Transverse colon (tissue), 4 donors: Measurements from ENCODE around the gene COA6. TPM values are rescaled to one million over a fixed set of nuclear protein-coding genes. Genes with fewer than 3 reads are reported as not detected.

Source experiments
- DNase-seq: peaks from one replicate; pipeline ENCODE4 v3.0.0-alpha.2; 2019
- H3K27ac ChIP-seq, 4 donors: fragments of 200-600 bp; sonication (generic); 2 replicates each; pipeline ENCODE4 v1.5.1; 2016 to 2018; ENCODE audit warnings: inconsistent platforms in 4 of 4
- H3K27me3 ChIP-seq: fragments of 200-600 bp; sonication (generic); 2 replicates; pipeline ENCODE4 v1.5.1; 2017; ENCODE audit warnings: inconsistent platforms
- H3K36me3 ChIP-seq, 4 donors: fragments of 200-600 bp; sonication (generic); 2 replicates each; pipeline ENCODE4 v1.5.1; 2017 to 2019; ENCODE audit warnings: inconsistent platforms in 4 of 4
- H3K4me1 ChIP-seq, 4 donors: fragments of 200-600 bp; sonication (generic); 2 replicates each; pipeline ENCODE4 v1.5.1; 2017 to 2020; ENCODE audit warnings: inconsistent platforms in 4 of 4
- H3K4me3 ChIP-seq, 4 donors: fragments of 200-600 bp; sonication (generic); 1 replicate in 1 of 4; 2 replicates in 3 of 4; pipeline versions ENCODE4 v1.5.1 to v1.6.1; 2017 to 2019; ENCODE audit warnings: inconsistent platforms in 4 of 4
- H3K9me3 ChIP-seq, 2 donors: fragments of 200-600 bp; sonication (generic); 2 replicates each; pipeline ENCODE4 v1.5.1; 2017 to 2019; ENCODE audit warnings: inconsistent platforms in 2 of 2
- EP300 ChIP-seq: sonication (generic); formaldehyde crosslinking; IDR thresholded peaks from one replicate; pipeline ENCODE4 v1.6.1; 2017; ENCODE audit warnings: antibody characterized with exemption, low read depth
- POLR2A ChIP-seq: fragments of 450-650 bp; IDR thresholded peaks from one replicate; pipeline ENCODE4 v1.6.1; 2016; ENCODE audit warnings: antibody characterized with exemption, mild to moderate bottlenecking, moderate library complexity
- POLR2AphosphoS5 ChIP-seq, 3 donors: sonication (generic); formaldehyde crosslinking; IDR thresholded peaks; one replicate each; pipeline ENCODE4 v1.6.1; 2016; ENCODE audit warnings: antibody characterized with exemption in 3 of 3
- WGBS, 2 donors: methylation state at CpG; one replicate each; pipeline ENCODE4 v1.1.5; 2018; ENCODE audit warnings: low coverage in 1 of 2; 5-methylcytosine and 5-hydroxymethylcytosine counted together
- in situ Hi-C, 4 donors: fragments of 200-750 bp; cut with MboI; loops; one replicate each; pipeline versions ENCODE4 v1.15.0 to v1.15.1; 2017; ENCODE audit warnings: low sequenced_read_pairs in 3 of 4, low pct_ligation_motif_present in 1 of 4, low pct_unique_long_range_greater_than_20kb in 1 of 4
- intact Hi-C: fragments of 100-400 bp; cut with DNase I; formaldehyde crosslinking; loops from one replicate; pipeline ENCODE4 v1.15.1; 2023; ENCODE audit warnings: low total_unique reads
- total RNA-seq, 4 donors: library from RNA; depleted of rRNA; stranded (reverse); fragments of >200 nt; gene quantifications; one replicate each; pipeline ENCODE4 v1.1.0, GENCODE V29; 2016
- TF ChIP-seq, protein P1 (sequence below), 5 experiments: fragments of 200-600 bp in 3 of 5; fragments of 450-650 bp in 2 of 5; sonication (generic) in 3 of 5; IDR thresholded peaks; 1 replicate in 2 of 5; 2 replicates in 3 of 5; pipeline ENCODE4 v1.5.1; 2016 to 2017; ENCODE audit warnings: antibody characterized with exemption in 5 of 5, inconsistent platforms in 3 of 5, mild to moderate bottlenecking in 2 of 5, moderate library complexity in 1 of 5

COA6 gene
- total RNA-seq, 4 donors from 2014 or later, result 13.7 to 21.6 (median 15.7) TPM; not detected in 1

DNA sequence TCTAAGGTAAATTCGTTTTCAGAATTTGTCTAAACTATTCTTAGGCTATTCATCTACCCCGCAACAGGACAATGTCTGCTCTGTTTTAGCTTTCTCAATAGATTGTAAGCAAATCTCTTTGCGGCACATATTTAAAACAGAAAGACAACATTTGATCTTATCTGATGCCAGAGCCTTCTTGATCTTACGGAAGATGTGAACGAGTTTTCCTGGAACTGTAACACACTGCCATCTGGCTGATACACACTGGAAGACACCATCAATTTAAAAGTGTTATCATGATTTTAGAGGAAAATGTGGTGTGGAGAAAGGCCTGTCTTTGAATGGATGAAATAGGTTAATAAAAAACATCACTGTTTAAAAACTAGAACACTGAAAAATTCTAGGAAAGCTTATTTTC lies 36.1 kb downstream of the COA6 start:
- intact Hi-C loops (no loop called here), in situ Hi-C loops (no loop called here)
- 76 to 86% methylated on average over 5 of the region's 5 CpGs for WGBS, 2 donors
- DNase-seq, result no peak
- Histone ChIP-seq H3K9me3 (no peaks in the 10 kb centered on the region), H3K4me3 (no peak overlapping the region), H3K27ac (no peak overlapping the region), H3K27me3 (no peaks in the 10 kb centered on the region), H3K36me3 (peaks cover 0 to 16% (median 0%) of the 10 kb centered on the region in 4 donors), H3K4me1 (no peaks in the 10 kb centered on the region)
- TF ChIP-seq, protein P1, sequence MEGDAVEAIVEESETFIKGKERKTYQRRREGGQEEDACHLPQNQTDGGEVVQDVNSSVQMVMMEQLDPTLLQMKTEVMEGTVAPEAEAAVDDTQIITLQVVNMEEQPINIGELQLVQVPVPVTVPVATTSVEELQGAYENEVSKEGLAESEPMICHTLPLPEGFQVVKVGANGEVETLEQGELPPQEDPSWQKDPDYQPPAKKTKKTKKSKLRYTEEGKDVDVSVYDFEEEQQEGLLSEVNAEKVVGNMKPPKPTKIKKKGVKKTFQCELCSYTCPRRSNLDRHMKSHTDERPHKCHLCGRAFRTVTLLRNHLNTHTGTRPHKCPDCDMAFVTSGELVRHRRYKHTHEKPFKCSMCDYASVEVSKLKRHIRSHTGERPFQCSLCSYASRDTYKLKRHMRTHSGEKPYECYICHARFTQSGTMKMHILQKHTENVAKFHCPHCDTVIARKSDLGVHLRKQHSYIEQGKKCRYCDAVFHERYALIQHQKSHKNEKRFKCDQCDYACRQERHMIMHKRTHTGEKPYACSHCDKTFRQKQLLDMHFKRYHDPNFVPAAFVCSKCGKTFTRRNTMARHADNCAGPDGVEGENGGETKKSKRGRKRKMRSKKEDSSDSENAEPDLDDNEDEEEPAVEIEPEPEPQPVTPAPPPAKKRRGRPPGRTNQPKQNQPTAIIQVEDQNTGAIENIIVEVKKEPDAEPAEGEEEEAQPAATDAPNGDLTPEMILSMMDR (IDR thresholded peaks at IDR 0.05), result no peak
- TF ChIP-seq POLR2AphosphoS5 (IDR thresholded peaks at IDR 0.05), result no peak
- no peak for TF ChIP-seq POLR2A
- no peak for TF ChIP-seq EP300

DNA sequence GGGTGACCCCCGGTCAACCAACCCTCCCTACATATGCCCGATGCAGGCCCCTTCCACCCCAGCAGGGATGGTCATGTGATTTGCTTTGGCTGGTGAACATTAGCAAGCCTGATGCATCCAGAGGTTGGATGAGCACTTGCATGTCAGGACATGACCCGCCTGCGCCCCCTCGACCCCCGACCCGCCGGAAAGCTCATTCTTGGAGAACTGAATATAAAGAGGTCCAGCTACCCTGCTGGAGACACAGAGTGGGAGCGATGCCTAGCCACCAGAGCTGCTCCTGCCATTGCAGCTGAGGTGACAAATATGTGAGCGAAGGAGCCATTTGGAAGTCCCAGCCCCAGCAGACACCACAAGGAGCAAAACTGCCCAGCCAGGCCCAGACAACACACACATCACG lies 39.6 kb downstream of the COA6 start:
- H3K36me3 ChIP-seq, result peaks cover 0 to 23% (median 5%) of the 10 kb centered on the region in 4 donors
- no peak overlapping the region for H3K4me3 ChIP-seq
- intact Hi-C loops, result no loop called here
- in situ Hi-C loops, result no loop called here
- H3K27ac ChIP-seq, result no peak overlapping the region
- no peak for DNase-seq
- H3K4me1 ChIP-seq, result no peaks in the 10 kb centered on the region
- 86 to 99% methylated on average over 2 to 11 of the region's 11 CpGs for WGBS, 2 donors
- no peaks in the 10 kb centered on the region for H3K9me3 ChIP-seq
- no peaks in the 10 kb centered on the region for H3K27me3 ChIP-seq
- TF ChIP-seq POLR2AphosphoS5 (IDR thresholded peaks at IDR 0.05) (no peak), POLR2A (no peak), EP300 (no peak)
- TF ChIP-seq, protein P1 (IDR thresholded peaks at IDR 0.05), result no peak

DNA sequence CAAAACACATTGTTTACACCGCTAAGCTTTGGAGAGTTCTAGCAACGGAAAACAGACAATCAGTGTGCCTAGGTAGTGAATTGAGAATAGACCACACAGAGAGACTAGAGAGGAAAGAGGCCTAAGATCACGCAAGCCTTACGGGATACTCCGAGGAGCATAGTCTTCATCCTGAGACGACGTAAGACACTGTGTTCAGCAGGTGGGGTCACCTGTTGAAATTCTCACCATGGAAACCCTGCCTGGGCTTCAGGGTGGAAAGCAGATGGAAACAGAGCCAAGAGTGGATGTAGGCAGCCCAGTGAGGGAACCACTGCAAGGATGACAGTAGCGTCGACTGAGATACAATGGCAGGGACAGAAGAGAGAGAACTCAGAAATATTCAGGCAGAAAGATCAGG lies 40.2 kb downstream of the COA6 start:
- no peak for DNase-seq
- in situ Hi-C loops, result no loop called here
- no peak for TF ChIP-seq POLR2A
- TF ChIP-seq, protein P1 (IDR thresholded peaks at IDR 0.05), result no peak
- TF ChIP-seq EP300, result no peak
- TF ChIP-seq POLR2AphosphoS5 (IDR thresholded peaks at IDR 0.05), result no peak

DNA sequence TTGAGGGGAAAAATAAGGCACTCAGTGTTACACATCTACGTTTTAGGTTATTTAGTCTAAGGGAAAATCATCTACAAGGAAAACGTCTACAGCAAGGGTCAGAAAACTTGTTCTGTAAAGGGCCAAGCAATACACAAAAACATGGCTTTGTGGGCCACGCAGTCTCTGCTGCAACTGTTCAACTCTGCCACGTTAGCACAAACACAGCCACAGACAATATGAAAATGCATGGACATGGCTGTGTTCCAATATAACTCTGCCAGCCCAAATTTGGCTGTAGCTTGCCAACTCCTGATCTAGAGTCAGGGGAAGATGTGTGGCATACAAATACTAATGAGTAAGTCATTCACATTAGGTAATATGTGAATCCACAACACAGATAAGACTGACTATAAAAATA lies 40.7 kb downstream of the COA6 start:
- in situ Hi-C loops, result no loop called here
- Histone ChIP-seq H3K27me3 (no peaks in the 10 kb centered on the region), H3K27ac (no peak overlapping the region), H3K4me1 (no peaks in the 10 kb centered on the region), H3K9me3 (no peaks in the 10 kb centered on the region), H3K4me3 (no peak overlapping the region), H3K36me3 (peaks cover 0 to 20% (median 8%) of the 10 kb centered on the region in 4 donors)
- intact Hi-C loops, result no loop called here
- TF ChIP-seq, protein P1 (IDR thresholded peaks at IDR 0.05), result no peak
- TF ChIP-seq POLR2A (no peak), EP300 (no peak), POLR2AphosphoS5 (IDR thresholded peaks at IDR 0.05) (no peak)
- DNase-seq, result no peak
- WGBS, 2 donors, result 82 to 84% methylated on average over 4 of the region's 4 CpGs

More for the DNA sequence above, 40.2 kb downstream of the COA6 start:
- WGBS, 2 donors, result 97 to 100% methylated on average over 9 of the region's 9 CpGs
- Histone ChIP-seq H3K36me3 (peaks cover 0 to 23% (median 8%) of the 10 kb centered on the region in 4 donors), H3K4me1 (no peaks in the 10 kb centered on the region), H3K27ac (no peak overlapping the region), H3K27me3 (no peaks in the 10 kb centered on the region), H3K4me3 (no peak overlapping the region), H3K9me3 (no peaks in the 10 kb centered on the region)
- intact Hi-C loops, result no loop called here
